GM19023 (cell line): ENCODE measurements around the gene GPHA2.
"Not testable (repeated sequence)": the region's sequence is repeated elsewhere in the genome, so short reads cannot be mapped to it uniquely, and the experiment has no call there.

Source experiments
- ATAC-seq: cut with Tn5 transposase; IDR thresholded peaks from one replicate; pipeline ENCODE4 v1.9.1; 2021; ENCODE audit warnings: mild to moderate bottlenecking, moderate library complexity; ENCODE audit not compliant: unreplicated experiment

Gene GPHA2

GRCh38 chr11:64935359-64936081, at the start of gene GPHA2:
Gene GPHA2, minus strand, starts transcription at chr11:64935893. Its CDS starts 433 bp downstream, at chr11:64935460.
- ATAC-seq, result no peak

- not testable (repeated sequence) for ATAC-seq
Observed at GRCh38 chr11:64983339-64983738, 47.6 kb upstream of the GPHA2 start.

- no peak for ATAC-seq
Observed at GRCh38 chr11:64976651-64977050, 41.0 kb upstream of the GPHA2 start.

GRCh38 chr11:64974124-64974523, 38.4 kb upstream of the GPHA2 start:
- no peak for ATAC-seq

- ATAC-seq, result no peak
Observed at GRCh38 chr11:64971421-64972233, 35.9 kb upstream of the GPHA2 start, which contains the start of gene MAJIN. Gene MAJIN, minus strand, starts transcription at chr11:64972108. Its CDS starts 12,703 bp downstream, at chr11:64959405.

GRCh38 chr11:64970731-64971151, 35.0 kb upstream of the GPHA2 start:
- no peak for ATAC-seq

GRCh38 chr11:64969209-64969608, 33.5 kb upstream of the GPHA2 start:
- no peak for ATAC-seq

GRCh38 chr11:64967375-64967774, 31.7 kb upstream of the GPHA2 start:
- no peak for ATAC-seq

GRCh38 chr11:64963072-64963631, 27.5 kb upstream of the GPHA2 start:
- ATAC-seq, result no peak

GRCh38 chr11:64960719-64961118, 25.0 kb upstream of the GPHA2 start:
- ATAC-seq, result no peak

GRCh38 chr11:64959498-64959897, 23.8 kb upstream of the GPHA2 start:
- ATAC-seq, result no peak

- ATAC-seq, result no peak
Observed at GRCh38 chr11:64954201-64954600, 18.5 kb upstream of the GPHA2 start.

- ATAC-seq, result no peak
Observed at GRCh38 chr11:64951529-64951928, 15.8 kb upstream of the GPHA2 start.

- no peak for ATAC-seq
Observed at GRCh38 chr11:64947208-64947814, 11.6 kb upstream of the GPHA2 start.

GRCh38 chr11:64936539-64936938, 846 bp upstream of the GPHA2 start:
- ATAC-seq, result no peak

GRCh38 chr11:64934682-64935358, 873 bp downstream of the GPHA2 start:
- no peak for ATAC-seq

- no peak for ATAC-seq
Observed at GRCh38 chr11:64933935-64934681, 1.6 kb downstream of the GPHA2 start.

- ATAC-seq, result no peak
Observed at GRCh38 chr11:64933213-64933934, 2.3 kb downstream of the GPHA2 start.

- ATAC-seq, result no peak
Observed at GRCh38 chr11:64932324-64932723, 3.4 kb downstream of the GPHA2 start.
